ENCODE measurements around the gene GMPPA.

The GMPPA gene

DNA sequence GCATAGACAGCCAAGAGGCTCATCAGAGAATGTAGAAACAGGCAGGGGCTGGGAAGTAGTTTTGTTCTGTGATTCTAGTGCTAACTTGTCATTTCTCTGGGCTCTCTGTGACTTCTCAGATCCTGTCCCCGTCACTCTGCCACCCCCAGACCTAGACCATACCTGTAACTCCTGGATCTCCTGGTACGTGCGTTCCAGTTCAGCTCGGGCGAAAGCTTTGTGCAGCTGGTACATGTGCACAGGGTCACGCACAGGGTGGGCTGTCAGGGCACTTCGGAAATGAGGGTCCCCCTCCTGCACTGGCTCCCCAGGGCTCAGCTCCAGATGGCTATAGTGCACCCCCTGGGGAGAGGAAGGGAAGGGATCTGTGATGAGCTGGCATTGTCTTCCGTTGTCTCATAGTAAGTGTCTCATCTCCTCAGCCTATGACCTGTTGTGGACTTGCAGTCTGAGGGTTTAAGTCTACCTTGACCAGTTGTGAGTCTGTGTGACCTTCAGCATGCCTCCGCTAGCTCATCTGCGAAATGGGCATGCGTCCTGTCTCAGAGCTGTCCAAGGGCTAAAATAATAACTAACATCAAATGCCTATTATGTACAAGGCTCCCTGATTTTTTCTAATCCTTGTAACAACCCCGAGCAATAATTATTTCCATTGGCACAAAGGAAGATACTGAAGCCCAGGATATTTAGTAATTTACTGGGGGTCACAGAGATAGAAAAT lies 42.3 kb downstream of the GMPPA start:
- DNase-seq: no peak

DNA sequence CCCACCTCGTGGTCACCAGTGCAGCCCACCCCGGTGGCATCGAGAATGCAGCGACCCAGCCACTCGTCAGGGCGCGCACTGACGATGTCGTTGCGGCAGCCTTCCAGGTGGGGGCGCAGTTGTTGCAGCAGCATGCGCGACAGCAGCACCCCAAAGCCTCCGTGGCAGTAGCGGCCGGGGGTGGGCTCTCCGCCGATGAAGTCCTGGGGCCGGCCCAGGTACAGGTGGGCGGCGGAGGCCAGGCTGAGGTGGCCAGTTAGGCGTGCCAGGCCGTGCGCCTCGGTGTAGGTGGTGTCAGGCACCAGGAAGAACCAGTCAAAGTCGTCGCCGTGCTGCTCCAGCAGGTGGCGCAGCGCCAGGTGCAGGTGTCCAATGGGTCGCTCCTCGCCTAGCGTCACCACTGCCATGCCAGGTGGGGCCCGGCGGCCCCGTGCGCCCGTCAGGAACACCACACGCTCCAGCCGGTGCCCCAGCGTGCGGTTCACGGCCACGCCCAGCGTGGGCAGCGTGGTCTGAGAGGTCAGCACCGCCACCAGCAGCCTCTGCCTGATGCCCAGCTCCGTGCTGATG lies 43.0 kb downstream of the GMPPA start:
- peak; percentile 93 for DNase-seq

- no peak for DNase-seq
These were observed 44.4 kb downstream of the GMPPA start for GRCh38 chr2:219542931-219543595.

DNA sequence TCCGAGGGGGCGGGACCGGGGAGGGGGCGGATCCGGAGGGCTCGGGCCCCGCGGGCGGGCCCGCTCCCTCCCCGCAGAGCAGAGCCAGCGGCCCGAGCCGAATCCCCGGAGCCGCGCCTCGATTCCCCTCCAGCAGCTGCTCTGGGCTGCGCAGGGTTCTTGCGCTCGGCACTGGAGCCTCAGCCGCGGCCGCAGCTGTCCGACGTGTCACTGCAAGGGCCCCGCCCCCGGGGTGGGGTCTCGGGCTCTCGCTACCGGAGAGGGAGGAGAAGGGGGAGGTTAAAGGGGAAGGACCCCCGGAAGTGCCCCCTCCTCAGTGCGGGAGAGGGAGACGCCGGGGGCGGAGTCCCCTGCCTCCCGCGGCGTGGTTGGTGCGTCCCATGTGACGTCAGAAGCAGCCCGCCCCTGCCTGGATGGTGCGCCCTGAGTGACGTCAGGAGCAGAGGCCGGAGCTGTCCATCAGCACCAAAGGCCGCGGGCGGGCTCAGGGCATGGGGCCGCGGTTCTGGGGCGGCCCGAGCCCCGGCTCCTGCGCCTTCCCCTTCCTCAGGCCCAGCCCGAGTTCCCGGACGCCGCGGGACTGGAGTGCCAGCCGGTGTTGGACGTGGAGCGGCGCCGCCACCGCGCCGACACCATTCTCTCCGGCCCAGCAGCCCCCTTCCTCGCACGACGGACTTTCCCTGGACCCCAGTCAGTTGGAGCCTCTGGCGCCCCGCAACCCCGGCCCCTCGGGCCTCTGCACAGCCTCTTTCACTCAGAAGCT lies 45.1 kb downstream of the GMPPA start, which contains the start of the genes CHPF and TMEM198:
CHPF (minus strand) TSS at position 214 of the 763 bp plus-strand sequence. CDS start 271 bp downstream, outside the sequence.
TMEM198 (plus strand) TSS at position 433 of the 763 bp plus-strand sequence. CDS start 700 bp downstream, outside the sequence.
- DNase-seq: peak; percentile 91

GRCh38 chr2:219544567-219544966 lies 45.9 kb downstream of the GMPPA start:
- no peak for DNase-seq

GRCh38 chr2:219545295-219545942 lies 46.7 kb downstream of the GMPPA start:
- DNase-seq: no peak

- DNase-seq: no peak
These were observed 47.3 kb downstream of the GMPPA start for GRCh38 chr2:219545943-219546352.

DNA sequence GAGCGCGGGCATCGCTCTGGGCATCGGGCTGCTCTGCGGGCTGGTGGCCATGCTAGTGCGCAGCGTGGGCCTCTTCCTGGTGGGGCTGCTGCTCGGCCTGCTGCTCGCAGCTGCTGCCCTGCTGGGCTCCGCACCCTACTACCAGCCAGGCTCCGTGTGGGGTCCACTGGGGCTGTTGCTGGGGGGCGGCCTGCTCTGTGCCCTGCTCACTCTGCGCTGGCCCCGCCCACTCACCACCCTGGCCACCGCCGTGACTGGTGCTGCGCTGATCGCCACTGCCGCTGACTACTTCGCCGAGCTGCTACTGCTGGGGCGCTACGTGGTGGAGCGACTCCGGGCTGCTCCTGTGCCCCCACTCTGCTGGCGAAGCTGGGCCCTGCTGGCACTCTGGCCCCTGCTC lies 48.9 kb downstream of the GMPPA start:
- DNase-seq: no peak

GRCh38 chr2:219548990-219549389 lies 50.3 kb downstream of the GMPPA start:
- no peak for DNase-seq

- no peak for DNase-seq
These were observed 50.9 kb downstream of the GMPPA start for GRCh38 chr2:219549619-219550018.

GRCh38 chr2:219551441-219552381 lies 53.0 kb downstream of the GMPPA start:
- DNase-seq: no peak

DNA sequence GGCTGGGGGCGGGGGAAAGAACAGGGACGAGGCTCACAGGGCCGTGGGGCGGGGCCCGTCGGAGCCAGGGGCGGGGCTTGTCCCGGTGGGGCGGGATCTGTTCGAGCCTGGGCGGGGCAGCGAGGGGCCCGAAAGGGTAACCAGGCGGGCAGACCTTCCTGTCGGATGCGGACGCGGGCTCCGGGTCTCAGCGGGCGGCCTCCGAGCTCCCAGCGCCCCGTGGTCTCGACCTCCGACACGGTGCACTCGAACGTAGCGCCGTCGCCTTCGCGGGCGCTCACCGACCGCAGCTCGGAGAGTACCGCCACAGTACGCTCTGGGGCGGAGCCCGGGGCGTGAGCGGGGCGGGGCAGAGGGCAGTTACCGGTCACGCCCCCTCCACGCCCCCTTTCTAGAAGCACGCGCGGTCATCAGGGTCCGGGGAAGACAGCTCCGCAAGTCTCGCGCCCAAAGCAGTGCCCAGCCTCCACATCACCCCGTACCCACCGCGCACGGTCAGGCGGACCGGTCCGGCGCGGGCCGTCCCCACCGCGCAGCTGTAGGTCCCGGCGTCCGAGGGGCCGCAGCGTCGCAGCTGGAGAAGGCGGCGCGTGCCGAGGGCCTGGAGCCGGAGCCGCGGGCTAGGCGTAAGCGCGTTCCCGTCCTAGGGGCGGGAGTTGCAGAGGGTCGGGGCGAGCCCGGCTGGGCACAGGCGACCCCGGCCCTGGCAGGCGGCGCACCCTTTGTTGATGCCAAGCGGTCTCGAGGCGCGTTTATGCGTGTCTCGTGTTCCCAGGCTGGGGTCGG lies 53.9 kb downstream of the GMPPA start:
- DNase-seq: peak; percentile 85

DNA sequence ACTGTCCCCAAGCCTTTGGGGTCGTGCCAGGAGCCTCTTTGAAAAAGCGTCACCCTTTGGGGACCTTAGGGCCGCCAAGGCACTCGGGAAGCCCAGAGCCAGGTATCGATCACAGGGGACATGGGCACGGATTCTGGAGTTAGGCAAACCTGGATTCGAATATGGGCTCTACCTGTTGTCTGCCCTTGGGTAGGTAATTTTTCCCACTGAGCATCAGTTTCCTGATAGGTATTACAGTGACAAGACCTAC lies 54.4 kb downstream of the GMPPA start:
- no peak for DNase-seq

- no peak for DNase-seq
These were observed 54.8 kb downstream of the GMPPA start for GRCh38 chr2:219553463-219553963.

DNA sequence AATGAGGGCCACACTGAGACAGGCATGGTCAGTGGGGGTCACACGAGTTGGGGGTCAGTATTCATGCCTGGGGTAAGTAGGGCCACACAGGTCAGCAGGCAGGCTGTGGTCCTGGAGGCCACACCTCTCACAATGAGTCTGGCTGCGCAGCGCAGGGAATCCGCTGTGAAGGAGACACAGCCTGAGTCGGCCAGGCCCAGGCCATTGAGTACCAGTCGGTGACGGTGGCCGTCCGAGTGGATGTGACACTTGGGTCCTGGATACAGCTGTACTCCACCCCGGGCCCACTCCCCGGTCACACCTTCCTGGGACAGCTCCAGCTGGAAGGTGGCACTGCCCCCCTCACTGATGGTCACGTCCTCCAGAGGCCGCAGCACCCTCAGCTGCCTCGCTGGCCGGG lies 55.7 kb downstream of the GMPPA start:
- no peak for DNase-seq

DNA sequence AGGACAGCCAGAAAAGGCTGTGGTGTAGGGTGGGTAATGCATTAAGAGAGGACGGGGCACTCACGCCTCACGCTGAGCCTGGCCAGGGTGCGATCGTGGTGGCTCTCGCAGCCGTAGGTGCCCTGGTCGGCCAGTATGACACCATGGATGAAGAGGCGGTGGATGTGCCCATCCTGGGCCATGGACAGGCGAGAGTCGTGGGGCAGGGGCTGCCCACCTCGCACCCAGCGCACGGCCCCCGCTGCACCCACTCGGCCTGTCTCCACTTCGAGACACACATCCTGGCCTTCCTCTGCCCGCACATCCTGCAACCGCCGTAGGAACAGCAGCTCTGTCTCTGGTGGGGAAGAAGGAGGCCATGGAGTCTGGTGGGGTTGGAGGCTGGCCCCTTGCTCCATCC lies 57.3 kb downstream of the GMPPA start:
- DNase-seq: no peak

GRCh38 chr2:219556413-219556812 lies 57.7 kb downstream of the GMPPA start:
- DNase-seq: no peak
